Endothelial cell of umbilical vein (primary cell): Measurements from ENCODE around the gene TRIM67. TPM values are rescaled to one million over a fixed set of nuclear protein-coding genes. Genes with fewer than 3 reads are reported as not detected.

ENCODE experiments used
- BruUV-seq: library from RNA; stranded (reverse); fragments of 400-500 nt; replicated peaks from 2 replicates; lab custom pipeline; 2021; lab: Mats Ljungman, UMichigan
- CTCF ChIA-PET: fragments of 300-600, 350-600 bp; sonication (Branson Sonifier 250); formaldehyde crosslinking; loops from one replicate; lab custom pipeline; 2021; ENCODE audit warnings: antibody characterized with exemption, inconsistent platforms; lab: Charles Lee
- POLR2A ChIA-PET: fragments of 300-600, 350-600 bp; sonication (Branson Sonifier 250); formaldehyde crosslinking; loops from one replicate; lab custom pipeline; 2021; ENCODE audit warnings: antibody characterized with exemption, inconsistent platforms; lab: Charles Lee
- DNase-seq: peaks from one replicate; pipeline ENCODE4 v3.0.0-alpha.2; 2011; ENCODE audit warnings: low read depth, low spot score
- FAIRE-seq: peaks from 2 replicates; lab custom pipeline; 2011; peaks lifted over from hg19 to GRCh38; lab: Jason Lieb, UNC
- H2AFZ ChIP-seq: 2 replicates; pipeline ENCODE4 v1.6.0; 2012; ENCODE audit warnings: low read depth, low read length, control low read depth, inconsistent platforms
- H3K27ac ChIP-seq: 2 replicates; pipeline ENCODE4 v1.5.1; 2011; ENCODE audit warnings: low read depth, mild to moderate bottlenecking, control low read depth, low read length, moderate library complexity; ENCODE audit not compliant: insufficient read depth
- H3K27me3 ChIP-seq, 2 experiments: 2 replicates each; pipeline versions ENCODE4 v1.6.0 to v1.6.1; 2011; ENCODE audit warnings: low read length in 2 of 2, mixed read lengths in 1 of 2; ENCODE audit not compliant: control insufficient read depth in 2 of 2, insufficient read depth in 2 of 2
- H3K36me3 ChIP-seq, 2 experiments: 2 replicates in 1 of 2; 3 replicates in 1 of 2; pipeline ENCODE4 v1.5.1; 2011; ENCODE audit warnings: low read length in 2 of 2, mild to moderate bottlenecking in 1 of 2, moderate library complexity in 1 of 2; ENCODE audit not compliant: control insufficient read depth in 2 of 2, insufficient read depth in 2 of 2; ENCODE audit errors: extremely low read depth in 1 of 2
- H3K4me1 ChIP-seq: 3 replicates; pipeline ENCODE4 v1.5.1; 2011; ENCODE audit warnings: mild to moderate bottlenecking, low read length; ENCODE audit not compliant: control insufficient read depth, insufficient read depth; ENCODE audit errors: extremely low read depth
- H3K4me2 ChIP-seq: 2 replicates; pipeline ENCODE4 v1.6.1; 2011; ENCODE audit warnings: low read length, control low read depth, mixed read lengths; ENCODE audit not compliant: insufficient read depth
- H3K4me3 ChIP-seq, 3 experiments: fragments of 200-600 bp in 1 of 3; sonication (generic), shearing (Covaris generic) in 1 of 3; replicated peaks in 1 of 3; 2 replicates each; pipeline ENCODE4 v1.5.1; 2011 to 2016; ENCODE audit warnings: control low read depth in 3 of 3, low read length in 3 of 3, mild to moderate bottlenecking in 2 of 3, inconsistent platforms in 1 of 3, low read depth in 1 of 3, moderate library complexity in 1 of 3; ENCODE audit not compliant: insufficient read depth in 1 of 3
- H3K79me2 ChIP-seq: 2 replicates; pipeline ENCODE4 v1.6.0; 2012; ENCODE audit warnings: low read length, inconsistent platforms; ENCODE audit not compliant: control insufficient read depth, insufficient read depth
- H3K9ac ChIP-seq: replicated peaks from 2 replicates; pipeline ENCODE3; 2011; ENCODE audit warnings: low read length, control low read depth; ENCODE audit not compliant: insufficient read depth; ENCODE audit errors: extremely low read depth
- H3K9me1 ChIP-seq: replicated peaks from 3 replicates; pipeline ENCODE4 v1.6.0; 2011; ENCODE audit warnings: mild to moderate bottlenecking, low read length; ENCODE audit not compliant: control insufficient read depth, insufficient read depth; ENCODE audit errors: extremely low read depth
- H3K9me3 ChIP-seq: replicated peaks from 2 replicates; pipeline ENCODE4 v1.5.1; 2012; ENCODE audit warnings: low read length, inconsistent platforms; ENCODE audit not compliant: control insufficient read depth, insufficient read depth
- H4K20me1 ChIP-seq: replicated peaks from 2 replicates; pipeline ENCODE3; 2011; ENCODE audit warnings: mild to moderate bottlenecking, low read length; ENCODE audit not compliant: control insufficient read depth, insufficient read depth; ENCODE audit errors: extremely low read depth
- FOS ChIP-seq: IDR thresholded peaks from 2 replicates; pipeline ENCODE4 v1.6.1; 2011; ENCODE audit warnings: mild to moderate bottlenecking, low read length, moderate library complexity, borderline replicate concordance; ENCODE audit not compliant: insufficient read depth
- GATA2 ChIP-seq: IDR thresholded peaks from 2 replicates; pipeline ENCODE4 v1.7.0; 2011; ENCODE audit warnings: low read depth, mild to moderate bottlenecking, moderate library complexity, mixed read lengths, low read length; ENCODE audit not compliant: insufficient read length, insufficient read depth
- POLR2A ChIP-seq: IDR thresholded peaks from 2 replicates; pipeline ENCODE4 v1.6.1; 2012; ENCODE audit warnings: low read depth, mild to moderate bottlenecking, control low read depth, low read length
- POLR2AphosphoS5 ChIP-seq: IDR thresholded peaks from 2 replicates; pipeline ENCODE4 v1.6.1; 2012; ENCODE audit warnings: low read depth, mild to moderate bottlenecking, control low read depth, low read length, moderate library complexity; ENCODE audit not compliant: insufficient read depth
- dilution Hi-C: fragments of 300-500 bp; cut with MboI; formaldehyde crosslinking; loops from one replicate; pipeline ENCODE4 v1.15.0; 2019; ENCODE audit warnings: low sequenced_read_pairs; ENCODE audit not compliant: extremely low pct_ligation_motif_present
- intact Hi-C: fragments of 100-400 bp; cut with micrococcal nuclease; formaldehyde crosslinking; loops from one replicate; pipeline ENCODE4 v1.10.0; 2022
- polyA plus RNA-seq, 4 experiments: library from polyadenylated mRNA; depleted of rRNA in 3 of 4; stranded (reverse) in 3 of 4; unstranded in 1 of 4; fragments of >200 nt; gene quantifications; 2 replicates each; pipeline versions ENCODE4 v1.2.1 to v1.2.3, GENCODE V29; 2011 to 2012; ENCODE audit warnings: missing spikeins in 1 of 4
- total RNA-seq: library from RNA; stranded (reverse); gene quantifications from 2 replicates; pipeline ENCODE4 v1.2.3, GENCODE V29; 2021
- TF ChIP-seq, protein P1 (sequence below): IDR thresholded peaks from 2 replicates; pipeline ENCODE4 v1.6.1; 2011; ENCODE audit not compliant: insufficient read depth, insufficient read length
- TF ChIP-seq, protein P2 (sequence below), 2 donors: IDR thresholded peaks; 1 replicate in 1 of 2; 2 replicates in 1 of 2; pipeline ENCODE4 v1.5.1; 2011; ENCODE audit warnings: low read length in 2 of 2, mild to moderate bottlenecking in 2 of 2, moderate library complexity in 2 of 2, control low read depth in 1 of 2, inconsistent platforms in 1 of 2, low read depth in 1 of 2; ENCODE audit not compliant: insufficient read depth in 1 of 2; ENCODE audit errors: extremely low read depth in 1 of 2

The TRIM67 gene
- total and polyA plus RNA-seq, 2 donors (not counting 3 experiments of a cell fraction or from before 2014, with no cell fraction given) = not detected

DNA sequence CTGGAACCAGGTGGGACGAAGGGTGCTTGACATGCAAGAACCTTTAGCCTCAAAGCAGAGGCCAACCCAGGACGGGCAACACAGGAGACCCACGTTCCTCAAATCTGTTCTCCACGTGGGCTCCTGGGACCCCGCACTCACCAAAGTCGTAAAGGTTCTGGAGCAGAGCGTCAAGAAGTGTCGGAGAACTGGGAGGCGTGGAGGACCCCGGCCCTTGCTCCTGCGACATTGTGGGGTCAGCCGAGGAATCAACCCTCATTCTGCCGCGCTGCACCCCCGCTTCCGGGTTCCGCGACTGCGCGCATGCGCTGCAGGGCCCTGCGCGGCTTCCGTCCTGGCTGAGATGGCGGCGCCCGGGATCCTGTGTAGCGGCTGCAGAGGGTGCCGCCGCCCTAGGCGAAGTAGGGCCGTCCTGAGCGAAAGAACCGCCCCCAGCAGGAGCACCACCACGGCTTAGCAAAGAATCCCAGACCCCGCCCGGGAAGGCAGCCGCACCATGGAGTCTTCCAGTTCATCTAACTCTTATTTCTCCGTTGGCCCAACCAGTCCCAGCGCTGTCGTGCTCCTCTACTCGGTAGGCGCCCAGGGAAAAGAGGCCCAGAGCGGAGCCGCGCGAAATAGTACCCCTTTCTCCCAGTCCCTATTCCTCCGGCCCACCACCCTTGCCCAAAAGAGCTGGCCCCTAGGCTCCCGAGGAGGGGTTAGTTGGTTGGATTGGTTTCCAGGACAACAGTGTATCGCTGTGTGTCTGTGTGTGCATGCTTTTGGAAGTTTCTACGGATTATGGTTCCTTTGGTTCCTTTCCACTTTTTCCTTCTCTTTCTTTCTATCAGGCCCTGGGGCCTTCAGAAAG lies 79.3 kb downstream of the TRIM67 start, which contains the start of gene GNPAT:
Gene GNPAT, plus strand, starts transcription at position 330 of the 853 bp plus-strand sequence. Its CDS starts 167 bp downstream, at position 497.
- Histone ChIP-seq H3K27ac (peak within 1 kb of the TSS; percentile 59), H4K20me1 (no peaks in the 10 kb centered on the region), H2AFZ (peak within 1 kb of the TSS; percentile 94), H3K9me3 (no peaks in the 10 kb centered on the region), H3K79me2 (peaks cover 54% of the 10 kb centered on the region), H3K9me1 (no peaks in the 10 kb centered on the region), H3K27me3 (no peaks in the 10 kb centered on the region), H3K36me3 (peaks cover 0 to 4% of the 10 kb centered on the region in 2 experiments), H3K4me2 (peak within 1 kb of the TSS; percentile 96), H3K4me1 (peaks cover 19% of the 10 kb centered on the region), H3K9ac (peak within 1 kb of the TSS; percentile 89), H3K4me3 (peak within 1 kb of the TSS; percentile 57 to 97 (median 94))
- BruUV-seq = TSS peak; percentile 61
- DNase-seq = peak; percentile 87
- peak; percentile 87 for FAIRE-seq
- POLR2A ChIA-PET = no interaction called here
- dilution Hi-C loops = no loop called here
- CTCF ChIA-PET = interaction anchor here (0.9 to 1.9 kb wide), 4 partner anchors 11 to 97 kb away, joined by 3 to 7 read pairs (median 4); partner anchors contain the start of genes EXOC8 and SPRTN
- TF ChIP-seq, protein P1, sequence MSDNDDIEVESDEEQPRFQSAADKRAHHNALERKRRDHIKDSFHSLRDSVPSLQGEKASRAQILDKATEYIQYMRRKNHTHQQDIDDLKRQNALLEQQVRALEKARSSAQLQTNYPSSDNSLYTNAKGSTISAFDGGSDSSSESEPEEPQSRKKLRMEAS = no peak
- TF ChIP-seq POLR2A = peak; percentile 94
- peak; percentile 94 for TF ChIP-seq POLR2AphosphoS5
- TF ChIP-seq FOS = no peak
- intact Hi-C loops = loop anchor here (1.0 to 5.0 kb wide), 7 partner anchors 31 to 362 kb away; partner anchors contain the start of genes EGLN1 and EXOC8

DNA sequence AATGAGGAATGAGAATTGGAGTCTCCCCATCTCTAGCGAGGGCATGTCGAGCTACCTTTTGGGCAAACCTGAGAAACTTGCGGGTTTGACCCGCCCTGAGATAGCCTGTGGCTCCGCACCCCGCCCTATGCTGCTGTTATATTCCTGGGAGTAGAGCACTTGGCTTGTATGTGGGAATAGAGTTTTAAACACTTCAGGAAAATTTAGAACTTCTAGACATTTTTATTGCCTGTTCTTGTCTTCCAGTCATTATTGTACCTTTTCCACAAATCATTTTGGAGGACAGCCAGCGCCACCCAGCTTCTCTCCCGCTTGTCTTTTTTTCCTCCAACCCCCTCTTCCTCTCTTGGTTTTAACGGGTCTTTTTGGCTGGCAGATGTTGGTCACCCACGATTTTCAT lies 79.9 kb downstream of the TRIM67 start:
- Histone ChIP-seq H3K4me2 (peak overlapping the region; percentile 96), H3K9me3 (no peaks in the 10 kb centered on the region), H3K4me3 (peak overlapping the region; percentile 57 to 97 (median 94)), H3K27ac (peak overlapping the region; percentile 59), H3K27me3 (no peaks in the 10 kb centered on the region), H3K36me3 (peaks cover 0 to 4% of the 10 kb centered on the region in 2 experiments), H4K20me1 (no peaks in the 10 kb centered on the region), H3K9ac (peak overlapping the region; percentile 89), H3K9me1 (no peaks in the 10 kb centered on the region), H3K79me2 (peaks cover 60% of the 10 kb centered on the region), H2AFZ (peak overlapping the region; percentile 60), H3K4me1 (peaks cover 19% of the 10 kb centered on the region)
- TF ChIP-seq, protein P2, sequence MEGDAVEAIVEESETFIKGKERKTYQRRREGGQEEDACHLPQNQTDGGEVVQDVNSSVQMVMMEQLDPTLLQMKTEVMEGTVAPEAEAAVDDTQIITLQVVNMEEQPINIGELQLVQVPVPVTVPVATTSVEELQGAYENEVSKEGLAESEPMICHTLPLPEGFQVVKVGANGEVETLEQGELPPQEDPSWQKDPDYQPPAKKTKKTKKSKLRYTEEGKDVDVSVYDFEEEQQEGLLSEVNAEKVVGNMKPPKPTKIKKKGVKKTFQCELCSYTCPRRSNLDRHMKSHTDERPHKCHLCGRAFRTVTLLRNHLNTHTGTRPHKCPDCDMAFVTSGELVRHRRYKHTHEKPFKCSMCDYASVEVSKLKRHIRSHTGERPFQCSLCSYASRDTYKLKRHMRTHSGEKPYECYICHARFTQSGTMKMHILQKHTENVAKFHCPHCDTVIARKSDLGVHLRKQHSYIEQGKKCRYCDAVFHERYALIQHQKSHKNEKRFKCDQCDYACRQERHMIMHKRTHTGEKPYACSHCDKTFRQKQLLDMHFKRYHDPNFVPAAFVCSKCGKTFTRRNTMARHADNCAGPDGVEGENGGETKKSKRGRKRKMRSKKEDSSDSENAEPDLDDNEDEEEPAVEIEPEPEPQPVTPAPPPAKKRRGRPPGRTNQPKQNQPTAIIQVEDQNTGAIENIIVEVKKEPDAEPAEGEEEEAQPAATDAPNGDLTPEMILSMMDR (IDR thresholded peaks at IDR 0.05; ENCODE audit: extremely low read depth in 1 of 2, insufficient read depth in 1 of 2, low read depth in 1 of 2, low read length in 2 of 2) = no peak
- TF ChIP-seq, protein P1 = no peak
- no peak for TF ChIP-seq GATA2
- FAIRE-seq (no peak), DNase-seq (peak; percentile 22)
- no TSS peak for BruUV-seq
- POLR2A ChIA-PET = no interaction called here
- CTCF ChIA-PET = interaction anchor here (0.9 to 1.6 kb wide), 3 partner anchors 11 to 96 kb away, joined by 3 to 4 read pairs (median 3); partner anchors contain the start of genes EXOC8 and SPRTN
- dilution Hi-C loops = no loop called here
- intact Hi-C loops = loop anchor here (1.0 to 5.0 kb wide), 7 partner anchors 31 to 361 kb away; partner anchors contain the start of genes EGLN1 and EXOC8
